GM18517 (cell line): ENCODE results near the gene TMEM14C.

Experiments
- ATAC-seq: cut with Tn5 transposase; IDR thresholded peaks from one replicate; pipeline ENCODE4 v1.9.1; 2021; ENCODE audit warnings: mild to moderate bottlenecking, moderate library complexity; ENCODE audit not compliant: unreplicated experiment

TMEM14C gene

DNA sequence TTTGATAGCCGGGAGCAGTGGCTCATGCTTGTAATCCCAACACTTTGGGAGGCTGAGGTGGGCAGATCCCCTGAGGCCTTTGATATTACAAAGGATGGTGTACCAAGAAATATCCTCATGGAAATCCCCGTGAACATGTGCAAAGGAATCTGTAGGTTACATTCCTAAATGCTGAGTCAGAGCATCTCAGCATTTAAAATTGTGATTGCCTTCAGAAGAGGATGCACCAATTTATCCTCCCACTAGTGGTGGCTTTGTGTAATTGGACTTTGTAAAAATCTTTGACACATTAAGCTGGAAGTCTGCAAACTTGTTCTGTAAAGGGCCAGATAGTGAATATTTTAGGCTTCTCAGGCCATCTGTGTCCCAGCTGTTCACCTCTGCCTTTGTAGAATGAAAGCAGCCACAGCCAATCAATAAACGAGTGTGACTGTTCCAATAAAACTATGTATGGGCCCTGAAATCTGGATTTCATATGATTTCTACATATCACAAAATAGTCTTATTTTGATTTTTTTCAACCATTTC is 36.5 kb downstream of the TMEM14C start:
- ATAC-seq: no peak

DNA sequence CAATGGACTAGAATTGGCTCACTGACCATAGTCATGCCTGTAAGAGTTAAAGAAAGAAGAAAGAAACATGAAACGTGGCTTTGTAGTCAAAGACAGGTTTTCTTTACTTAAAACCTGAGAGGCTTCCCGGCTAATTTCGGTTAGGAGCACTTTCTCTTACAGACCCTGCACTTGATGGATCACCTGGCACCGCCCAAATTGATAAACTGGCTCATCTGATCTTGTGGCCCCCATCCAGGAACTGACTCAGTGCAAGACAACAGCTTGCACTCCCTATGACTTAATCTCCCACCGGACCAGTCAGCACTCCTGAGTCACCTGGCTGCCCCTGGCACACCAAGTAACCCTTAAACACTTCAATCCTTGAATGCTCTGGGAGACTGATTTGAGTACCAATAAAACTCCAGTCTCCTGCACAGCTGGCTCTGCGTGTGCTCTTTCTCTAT is 37.0 kb downstream of the TMEM14C start:
- ATAC-seq: no peak

DNA sequence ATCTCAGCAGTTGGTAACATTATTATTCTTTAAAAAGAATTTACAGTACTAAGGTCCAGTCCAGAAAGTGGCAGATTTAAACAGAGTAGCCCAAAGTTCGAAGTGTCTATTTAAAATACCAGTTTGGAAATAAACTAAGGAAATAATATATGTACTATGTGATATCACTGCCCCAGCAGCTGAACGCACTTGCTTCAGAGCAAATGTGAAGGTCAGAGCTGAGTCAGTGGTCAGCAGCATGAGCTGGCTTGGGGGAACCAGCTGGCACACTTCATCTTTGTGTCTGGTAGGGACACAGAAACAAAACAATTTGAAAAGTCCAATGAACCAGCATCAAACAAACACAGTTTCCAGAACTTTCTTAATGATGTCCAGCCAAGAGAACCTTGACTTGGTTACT is 40.1 kb downstream of the TMEM14C start:
- ATAC-seq: no peak

DNA sequence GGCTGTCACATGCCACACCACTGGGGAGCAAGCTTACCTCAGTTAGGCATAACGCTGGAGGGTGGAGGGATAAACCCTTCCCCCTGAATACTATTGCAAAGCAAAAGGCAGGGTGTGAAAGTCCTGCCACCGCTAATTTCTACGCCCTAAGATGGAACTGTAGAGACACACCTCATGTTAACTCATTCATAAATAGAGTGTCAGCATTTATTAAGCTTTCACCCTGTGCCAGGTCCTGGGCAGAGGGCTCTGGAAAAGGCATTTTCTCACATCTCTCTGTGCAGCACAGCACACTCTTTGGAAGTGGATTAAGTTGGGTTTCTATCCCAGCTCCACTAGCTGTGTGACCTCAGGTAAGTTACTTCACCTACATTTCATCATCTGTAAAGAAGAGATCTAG is 46.5 kb downstream of the TMEM14C start:
- no peak for ATAC-seq

DNA sequence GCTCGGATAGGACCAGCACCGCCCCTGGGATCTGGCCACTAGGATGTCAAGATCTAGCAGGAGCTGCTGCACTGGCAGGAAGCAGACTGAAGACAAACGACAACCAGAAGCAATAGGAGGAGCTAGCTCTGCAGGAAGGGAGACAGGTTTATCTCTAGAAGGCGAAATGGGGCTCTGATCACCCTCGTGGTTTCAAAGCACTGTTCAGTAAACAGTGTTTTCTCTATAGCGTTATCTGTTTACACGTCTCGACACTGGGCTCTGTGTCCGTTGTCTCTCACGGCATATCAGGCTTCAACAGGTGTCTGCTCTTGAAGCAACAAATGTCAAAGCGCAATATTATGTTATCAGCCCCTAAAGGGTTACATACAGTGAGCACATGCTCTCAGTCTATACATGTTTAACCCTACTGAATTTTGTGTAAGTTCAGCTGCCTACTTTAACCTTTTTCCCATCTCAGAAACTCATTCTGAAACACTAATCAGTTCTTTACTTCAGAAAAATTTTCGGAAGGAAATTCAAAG is 48.6 kb downstream of the TMEM14C start:
- no peak for ATAC-seq

DNA sequence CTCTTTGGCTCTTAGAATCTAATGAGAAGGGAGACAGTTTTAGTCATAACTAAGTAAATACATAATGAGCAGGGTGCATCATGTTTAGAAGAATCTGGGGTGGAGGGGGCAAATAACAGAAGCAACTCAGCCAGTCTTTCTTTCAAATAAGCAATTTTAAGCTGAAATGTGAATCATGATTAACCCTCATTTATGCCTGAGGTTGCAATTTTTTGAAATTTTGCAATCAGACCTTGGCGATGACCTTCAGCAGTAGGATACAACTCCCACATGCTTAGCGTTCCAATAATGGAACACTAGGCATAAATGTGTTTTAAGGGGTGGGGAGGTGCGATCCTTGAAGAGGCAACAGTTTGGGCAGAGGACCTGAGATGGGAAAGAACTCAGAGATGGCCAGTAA is 55.4 kb downstream of the TMEM14C start:
- ATAC-seq: no peak

DNA sequence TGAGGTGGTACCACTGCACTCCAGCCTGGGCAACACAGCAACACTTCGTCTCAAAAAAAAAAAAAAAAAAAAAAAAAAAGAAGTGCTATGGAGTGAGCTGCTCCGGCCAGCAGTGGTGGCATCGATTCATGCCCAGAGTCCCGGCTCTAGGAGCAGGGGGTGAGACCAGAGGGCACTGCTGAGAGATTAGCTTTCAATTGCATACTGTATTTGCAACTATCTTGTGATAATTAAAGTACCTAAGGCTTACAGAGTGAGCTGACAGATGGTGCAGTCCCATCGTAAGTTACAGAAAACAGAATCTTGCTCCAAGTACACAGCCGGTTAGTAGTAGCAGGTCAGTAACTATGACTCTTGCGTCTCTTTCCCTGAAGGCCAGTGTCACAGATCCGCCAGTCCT is 56.2 kb downstream of the TMEM14C start:
- no peak for ATAC-seq
